ENCODE results near the gene STRIT1.
"Not testable (repeated sequence)": the region's sequence is repeated elsewhere in the genome, so short reads cannot be mapped to it uniquely, and the experiment has no call there.

STRIT1 gene

GRCh38 chr3:155270485-155271342 is 22.8 kb downstream of the STRIT1 start:
- DNase-seq (ENCODE audit: low spot score): no peak

- no peak for DNase-seq (ENCODE audit: low spot score)
Observed at GRCh38 chr3:155270063-155270462, 23.4 kb downstream of the STRIT1 start.

- not testable (repeated sequence) for DNase-seq (ENCODE audit: low spot score)
Observed at GRCh38 chr3:155262855-155263254, 30.6 kb downstream of the STRIT1 start.

- no peak for DNase-seq (ENCODE audit: low spot score)
Observed at GRCh38 chr3:155262295-155262694, 31.2 kb downstream of the STRIT1 start.

GRCh38 chr3:155254445-155254844 is 39.0 kb downstream of the STRIT1 start:
- DNase-seq (ENCODE audit: low spot score): no peak

GRCh38 chr3:155252535-155252934 is 40.9 kb downstream of the STRIT1 start:
- no peak for DNase-seq (ENCODE audit: low spot score)

GRCh38 chr3:155252021-155252420 is 41.5 kb downstream of the STRIT1 start:
- DNase-seq (ENCODE audit: low spot score): no peak

- DNase-seq (ENCODE audit: low spot score): no peak
Observed at GRCh38 chr3:155248531-155249187, 44.8 kb downstream of the STRIT1 start.

- no peak for DNase-seq (ENCODE audit: low spot score)
Observed at GRCh38 chr3:155244699-155245098, 48.8 kb downstream of the STRIT1 start.

GRCh38 chr3:155244216-155244615 is 49.3 kb downstream of the STRIT1 start:
- DNase-seq (ENCODE audit: low spot score): no peak

- DNase-seq (ENCODE audit: low spot score): no peak
Observed at GRCh38 chr3:155243512-155243921, 50.0 kb downstream of the STRIT1 start.

- no peak for DNase-seq (ENCODE audit: low spot score)
Observed at GRCh38 chr3:155242342-155242741, 51.1 kb downstream of the STRIT1 start.

- DNase-seq (ENCODE audit: low spot score): no peak
Observed at GRCh38 chr3:155241579-155241978, 51.9 kb downstream of the STRIT1 start.

Data from CD4-positive, alpha-beta T cell treated with Interleukin-15 for 4 hours (primary cell).